HepG2 (cell line): Measurements from ENCODE around the gene SRF. TPM values are rescaled to one million over a fixed set of nuclear protein-coding genes. Genes with fewer than 3 reads are reported as not detected.

ENCODE experiments used
- ATAC-seq: fragments of 200-7000 bp; cut with Tn5 transposase; 3 replicates; pipeline ENCODE4 v1.9.1; 2020; ENCODE audit warnings: mild to moderate bottlenecking, moderate library complexity
- BruUV-seq: library from RNA; stranded (reverse); fragments of 400-500 nt; replicated peaks from 2 replicates; lab custom pipeline; 2021; lab: Mats Ljungman, UMichigan
- CTCF ChIA-PET: fragments of 300-600 bp; formaldehyde crosslinking; extraction: SDS; loops from one replicate; lab custom pipeline; 2021; ENCODE audit warnings: low total read pairs, inconsistent platforms, low intra/inter-chr PET ratio; lab: Yijun Ruan, JAX
- POLR2A ChIA-PET: fragments of 350-600 bp; sonication (Branson Sonifier 250); formaldehyde crosslinking; loops from one replicate; lab custom pipeline; 2020; ENCODE audit warnings: antibody characterized with exemption, inconsistent platforms; lab: Yijun Ruan, JAX
- DNase-seq: peaks from one replicate; pipeline ENCODE4 v3.0.0-alpha.2; 2015; ENCODE audit warnings: low spot score
- FAIRE-seq: peaks from 3 replicates; lab custom pipeline; 2011; peaks lifted over from hg19 to GRCh38; lab: Jason Lieb, UNC
- H2AFZ ChIP-seq: one replicate; pipeline ENCODE4 v1.6.1; 2011; ENCODE audit warnings: low read length, inconsistent platforms
- H3K27ac ChIP-seq: fragments of 300-600 bp; 3 replicates; pipeline ENCODE4 v1.8.0; 2011; ENCODE audit warnings: mixed run types, mild to moderate bottlenecking, mixed read lengths, low read length, inconsistent platforms; ENCODE audit not compliant: insufficient read depth; ENCODE audit errors: extremely low read length
- H3K27me3 ChIP-seq, 2 experiments: fragments of 200-600 bp in 1 of 2; 2 replicates in 1 of 2; 3 replicates in 1 of 2; pipeline versions ENCODE4 v1.6.0 to v1.8.0; 2011; ENCODE audit warnings: low read length in 2 of 2, mild to moderate bottlenecking in 2 of 2, moderate library complexity in 2 of 2, inconsistent platforms in 1 of 2; ENCODE audit not compliant: insufficient read depth in 2 of 2, control insufficient read depth in 1 of 2
- H3K36me3 ChIP-seq, 2 experiments: fragments of 200-600 bp in 1 of 2; replicated peaks in 1 of 2; 2 replicates in 1 of 2; 3 replicates in 1 of 2; pipeline versions ENCODE4 v1.5.1 to v1.8.0; 2011; ENCODE audit warnings: low read length in 2 of 2, inconsistent platforms in 1 of 2; ENCODE audit not compliant: insufficient read depth in 2 of 2, control insufficient read depth in 1 of 2
- H3K4me1 ChIP-seq: 2 replicates; pipeline ENCODE4 v1.5.1; 2012; ENCODE audit warnings: low read length, inconsistent platforms; ENCODE audit not compliant: insufficient read depth
- H3K4me2 ChIP-seq: 2 replicates; pipeline ENCODE4 v1.6.0; 2011; ENCODE audit warnings: low read depth, low read length, inconsistent platforms
- H3K4me3 ChIP-seq, 3 experiments: fragments of 200-600 bp in 1 of 3; sonication (generic), shearing (Covaris generic) in 1 of 3; replicated peaks in 1 of 3; 2 replicates each; pipeline ENCODE4 v1.5.1; 2011 to 2016; ENCODE audit warnings: low read length in 3 of 3, inconsistent platforms in 2 of 3, low read depth in 2 of 3, mild to moderate bottlenecking in 2 of 3, control low read depth in 1 of 3, mixed read lengths in 1 of 3; ENCODE audit not compliant: insufficient read depth in 1 of 3
- H3K79me2 ChIP-seq: one replicate; pipeline ENCODE4 v1.6.1; 2011; ENCODE audit warnings: low read length, inconsistent platforms; ENCODE audit not compliant: insufficient read depth
- H3K9ac ChIP-seq: 2 replicates; pipeline ENCODE4 v1.6.0; 2011; ENCODE audit warnings: mild to moderate bottlenecking, low read depth, low read length, inconsistent platforms; ENCODE audit not compliant: insufficient read depth
- H3K9me3 ChIP-seq: 2 replicates; pipeline ENCODE4 v1.5.1; 2012; ENCODE audit warnings: mild to moderate bottlenecking, low read length
- H4K20me1 ChIP-seq: 2 replicates; pipeline ENCODE4 v1.6.0; 2011; ENCODE audit warnings: inconsistent platforms, mild to moderate bottlenecking, low read length, moderate library complexity; ENCODE audit not compliant: insufficient read depth
- BCL6 ChIP-seq: IDR thresholded peaks from 2 replicates; pipeline ENCODE4 v1.6.1; 2016; ENCODE audit warnings: missing genetic modification reagents, missing compliant biosample characterization
- CENPX ChIP-seq: sonication (generic); formaldehyde crosslinking; IDR thresholded peaks from 2 replicates; pipeline ENCODE4 v1.9.0; 2021; ENCODE audit warnings: mild to moderate bottlenecking, missing genetic modification reagents, moderate library complexity
- CERS6 ChIP-seq: sonication (generic); formaldehyde crosslinking; IDR thresholded peaks from 2 replicates; pipeline ENCODE4 v1.5.0; 2020; ENCODE audit warnings: missing genetic modification reagents
- NFYB ChIP-seq: sonication (generic); formaldehyde crosslinking; IDR thresholded peaks from 2 replicates; pipeline ENCODE4 v1.4.0; 2020; ENCODE audit warnings: missing genetic modification reagents
- STAT5B ChIP-seq: sonication (generic); formaldehyde crosslinking; IDR thresholded peaks from 2 replicates; pipeline ENCODE4 v1.4.0; 2020; ENCODE audit warnings: missing genetic modification reagents
- SUZ12 ChIP-seq: fragments of 150-350 bp; IDR thresholded peaks from 2 replicates; pipeline ENCODE4 v1.6.1; 2014; ENCODE audit warnings: low read depth, low read length
- ZC3H4 ChIP-seq: sonication (generic); formaldehyde crosslinking; IDR thresholded peaks from 2 replicates; pipeline ENCODE4 v1.4.0; 2020; ENCODE audit warnings: missing genetic modification reagents, borderline replicate concordance
- ZGPAT ChIP-seq: IDR thresholded peaks from 2 replicates; pipeline ENCODE4 v1.6.1; 2016; ENCODE audit warnings: mild to moderate bottlenecking
- ZKSCAN1 ChIP-seq: fragments of 150-350 bp; IDR thresholded peaks from 2 replicates; pipeline ENCODE4 v1.6.1; 2014; ENCODE audit warnings: low read length
- ZNF260 ChIP-seq: sonication (generic); formaldehyde crosslinking; IDR thresholded peaks from 2 replicates; pipeline ENCODE4 v1.4.0; 2020; ENCODE audit warnings: missing genetic modification reagents, low read depth, mild to moderate bottlenecking, borderline replicate concordance
- ZNF30 ChIP-seq: sonication (generic); formaldehyde crosslinking; IDR thresholded peaks from 2 replicates; pipeline ENCODE4 v1.5.0; 2020; ENCODE audit warnings: mild to moderate bottlenecking, missing genetic modification reagents
- ZNF512 ChIP-seq: sonication (generic); formaldehyde crosslinking; IDR thresholded peaks from 2 replicates; pipeline ENCODE4 v1.4.0; 2020; ENCODE audit warnings: mild to moderate bottlenecking, missing genetic modification reagents
- ZNF563 ChIP-seq: sonication (generic); formaldehyde crosslinking; IDR thresholded peaks from 2 replicates; pipeline ENCODE4 v1.8.0; 2022; ENCODE audit warnings: mild to moderate bottlenecking, moderate library complexity, missing genetic modification reagents
- ZNF746 ChIP-seq: sonication (generic); formaldehyde crosslinking; IDR thresholded peaks from 2 replicates; pipeline ENCODE4 v1.8.0; 2022; ENCODE audit warnings: mild to moderate bottlenecking, missing genetic modification reagents
- WGBS: methylation state at CpG from one replicate; pipeline ENCODE4 v1.1.6; 2017; ENCODE audit warnings: low lambda C conversion rate; 5-methylcytosine and 5-hydroxymethylcytosine counted together
- in situ Hi-C: cut with HindIII; loops from 2 replicates; pipeline ENCODE4 v1.10.0; 2017; ENCODE audit warnings: low pct_unique_long_range_greater_than_20kb; ENCODE audit not compliant: extremely low pct_ligation_motif_present
- intact Hi-C: fragments of 100-400 bp; cut with micrococcal nuclease; formaldehyde crosslinking; loops from one replicate; pipeline ENCODE4 v1.10.0; 2022; ENCODE audit not compliant: unreplicated experiment
- polyA plus RNA-seq, 8 experiments: library from polyadenylated mRNA; depleted of rRNA in 3 of 8; stranded (reverse) in 7 of 8; unstranded in 1 of 8; fragments of >200 nt; fragmentation: Illumina TruSeq in 4 of 8; extraction: Trizol in 4 of 8; gene quantifications; 2 replicates each; pipeline versions ENCODE4 v1.2.1 to v1.2.3, GENCODE V29; 2011 to 2016; ENCODE audit warnings: low read depth in 4 of 8, missing spikeins in 1 of 8, mixed read lengths in 1 of 8; ENCODE audit not compliant: insufficient read depth in 1 of 8
- total RNA-seq, 5 experiments: library from RNA; depleted of rRNA; stranded (reverse); fragments of >200 nt; fragmentation: Illumina TruSeq; extraction: Trizol; gene quantifications; 2 replicates each; pipeline ENCODE4 v1.2.3, GENCODE V29; 2016; ENCODE audit warnings: low read depth in 1 of 5

SRF gene
- total and polyA plus RNA-seq, 2 of the 13 experiments (the other 11 are each of a cell fraction or from before 2014, with no cell fraction given), result 25.5 to 44.1 TPM

- TF ChIP-seq ZNF563 (CRISPR knock-in tag) (peak; percentile 35; the same call in 1 of the 2 replicates), STAT5B (CRISPR knock-in tag) (no peak), BCL6 (CRISPR knock-in tag) (peak; percentile 45)
These were observed 3.4 kb downstream of the SRF start (continued) for GRCh38 chr6:43174263-43175112.

- in situ Hi-C loops, result no loop called here
- Histone ChIP-seq H3K36me3 (peaks cover 28 to 42% of the 10 kb centered on the region in 2 experiments), H3K27me3 (no peaks in the 10 kb centered on the region; a peak in 1 of 5 replicates), H4K20me1 (peaks cover 32% of the 10 kb centered on the region), H3K27ac (no peak overlapping the region), H3K9me3 (no peaks in the 10 kb centered on the region), H3K79me2 (peaks cover 36% of the 10 kb centered on the region), H3K4me2 (no peak overlapping the region), H2AFZ (no peak overlapping the region), H3K9ac (no peak overlapping the region), H3K4me3 (no peak overlapping the region), H3K4me1 (peaks cover 28% of the 10 kb centered on the region)
- CTCF ChIA-PET, result no interaction called here
- BruUV-seq, result no TSS peak
- POLR2A ChIA-PET, result interaction anchor here (1.2 to 1.9 kb wide), 4 partner anchors 49 to 454 kb away, joined by 3 to 12 read pairs (median 5); partner anchors contain the start of gene DNPH1
- ATAC-seq (no peak), DNase-seq (no peak), FAIRE-seq (no peak)
- 97% methylated on average over 11 of the region's 11 CpGs for WGBS
- no peak for TF ChIP-seq ZNF260 (CRISPR knock-in tag)
- TF ChIP-seq ZKSCAN1, result no peak
- TF ChIP-seq SUZ12, result no peak
- TF ChIP-seq ZC3H4 (CRISPR knock-in tag), result no peak
- TF ChIP-seq ZNF746 (CRISPR knock-in tag), result no peak
- no peak for TF ChIP-seq CERS6 (CRISPR knock-in tag)
- no peak for TF ChIP-seq CENPX (CRISPR knock-in tag)
- TF ChIP-seq NFYB, result no peak
- TF ChIP-seq ZNF30, result no peak
- no peak for TF ChIP-seq ZGPAT (CRISPR knock-in tag)
- TF ChIP-seq ZNF512 (CRISPR knock-in tag), result no peak
- intact Hi-C loops, result no loop called here
These were observed 4.8 kb downstream of the SRF start for GRCh38 chr6:43175676-43176422.
